Stimulated activated CD4-positive, alpha-beta T cell treated with anti-CD3 and anti-CD28 coated beads, Interleukin-2, amount 100 ng/mL, for 4 hours (primary cell): Measurements from ENCODE around the gene ERGIC2.
"Not testable (repeated sequence)": the region's sequence is repeated elsewhere in the genome, so short reads cannot be mapped to it uniquely, and the experiment has no call there.

ENCODE experiments used
- DNase-seq: peaks from one replicate; pipeline ENCODE4 v3.0.0-alpha.2; 2020; ENCODE audit warnings: low read depth

ERGIC2 gene, protein sequence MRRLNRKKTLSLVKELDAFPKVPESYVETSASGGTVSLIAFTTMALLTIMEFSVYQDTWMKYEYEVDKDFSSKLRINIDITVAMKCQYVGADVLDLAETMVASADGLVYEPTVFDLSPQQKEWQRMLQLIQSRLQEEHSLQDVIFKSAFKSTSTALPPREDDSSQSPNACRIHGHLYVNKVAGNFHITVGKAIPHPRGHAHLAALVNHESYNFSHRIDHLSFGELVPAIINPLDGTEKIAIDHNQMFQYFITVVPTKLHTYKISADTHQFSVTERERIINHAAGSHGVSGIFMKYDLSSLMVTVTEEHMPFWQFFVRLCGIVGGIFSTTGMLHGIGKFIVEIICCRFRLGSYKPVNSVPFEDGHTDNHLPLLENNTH

DNA sequence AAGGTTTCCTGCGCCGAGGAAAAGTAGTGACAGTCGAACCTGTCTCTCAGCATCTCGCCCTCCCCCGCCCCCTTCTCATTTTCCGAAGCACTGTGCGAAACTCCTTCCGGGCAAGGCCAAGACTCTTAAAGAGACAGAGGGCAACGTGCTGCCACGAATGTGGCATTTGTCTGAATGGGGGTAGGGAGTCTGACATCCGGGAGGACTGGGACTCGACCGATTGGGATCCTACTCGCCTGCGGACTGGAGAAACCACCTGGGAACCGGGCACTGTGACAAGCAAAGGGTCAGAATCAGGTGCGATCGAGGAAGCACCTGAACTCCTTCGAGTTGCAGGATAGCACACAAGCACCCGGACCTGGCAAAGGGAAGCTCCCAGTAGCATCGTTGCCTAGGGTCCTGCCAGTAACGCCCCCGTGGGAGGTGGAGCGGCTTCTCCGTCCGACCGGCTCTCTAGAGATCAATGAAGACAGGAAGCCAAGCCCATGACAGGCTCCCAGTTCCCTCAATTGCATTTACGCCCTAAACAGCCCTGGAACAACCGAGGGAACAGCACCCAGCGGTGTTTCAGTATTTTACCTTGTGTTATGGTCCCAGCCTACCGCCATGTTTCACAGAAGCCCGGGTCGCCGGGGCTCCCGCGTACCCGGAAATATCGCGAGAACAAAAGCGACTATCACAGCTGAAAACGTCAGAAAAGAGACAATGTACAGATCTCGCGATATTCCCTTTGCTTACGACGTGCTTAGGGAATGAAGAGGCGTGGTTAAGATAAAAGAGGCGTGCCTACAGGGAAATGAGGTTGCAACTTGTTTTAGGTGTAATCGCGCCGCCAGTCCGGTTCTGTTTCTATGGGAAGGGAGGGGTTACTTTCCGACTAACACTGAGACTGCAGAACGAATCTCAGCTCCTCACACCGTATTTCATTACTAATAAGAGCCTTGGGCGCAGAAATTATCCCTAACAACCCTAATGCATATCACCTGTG lies at the start of gene ERGIC2:
ERGIC2 (minus strand) TSS at position 637 of the 988 bp plus-strand sequence. CDS start 9,539 bp downstream, outside the sequence.
- DNase-seq = peak; percentile 87

DNA sequence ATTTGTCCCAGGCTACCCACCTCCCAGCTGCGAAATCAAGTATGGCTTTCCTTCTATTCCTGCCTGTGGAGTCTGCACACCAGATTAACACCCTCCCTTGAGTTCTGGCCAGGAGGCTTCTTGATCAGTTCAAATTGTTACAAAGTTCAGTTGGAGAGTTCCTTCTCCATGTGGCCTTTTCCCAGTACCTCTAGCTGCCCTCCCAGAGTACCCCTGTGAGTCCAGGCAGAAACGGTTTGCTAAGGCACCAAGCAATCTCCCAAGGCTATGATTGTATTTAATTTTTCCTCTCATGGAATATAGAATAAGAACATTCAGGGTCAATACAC lies 49.7 kb upstream of the ERGIC2 start:
- DNase-seq = no peak

GRCh38 chr12:29429999-29430715 lies 49.2 kb upstream of the ERGIC2 start:
- DNase-seq = no peak

DNA sequence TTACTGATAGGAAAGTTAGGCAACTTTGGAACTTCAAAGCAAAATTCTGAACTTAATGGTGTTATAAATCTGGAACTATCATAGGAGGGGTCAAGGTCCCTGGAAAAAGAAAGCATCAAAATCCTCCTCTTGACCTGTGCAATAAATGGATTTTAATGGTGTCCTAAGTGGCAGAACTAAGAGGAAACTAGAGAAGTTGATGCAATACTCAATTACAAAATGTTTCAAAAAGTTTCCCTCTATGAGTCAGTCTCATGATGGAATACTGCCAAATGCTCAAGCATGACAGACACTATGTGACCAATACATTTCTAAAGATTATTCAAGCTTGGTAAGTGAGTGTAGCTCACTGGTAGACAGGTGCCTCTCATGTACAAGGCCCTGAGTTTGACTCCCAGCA lies 47.7 kb upstream of the ERGIC2 start:
- no peak for DNase-seq

GRCh38 chr12:29427964-29428363 lies 47.0 kb upstream of the ERGIC2 start:
- DNase-seq = no peak

- DNase-seq = no peak
Measured at GRCh38 chr12:29426498-29426897, 45.5 kb upstream of the ERGIC2 start.

DNA sequence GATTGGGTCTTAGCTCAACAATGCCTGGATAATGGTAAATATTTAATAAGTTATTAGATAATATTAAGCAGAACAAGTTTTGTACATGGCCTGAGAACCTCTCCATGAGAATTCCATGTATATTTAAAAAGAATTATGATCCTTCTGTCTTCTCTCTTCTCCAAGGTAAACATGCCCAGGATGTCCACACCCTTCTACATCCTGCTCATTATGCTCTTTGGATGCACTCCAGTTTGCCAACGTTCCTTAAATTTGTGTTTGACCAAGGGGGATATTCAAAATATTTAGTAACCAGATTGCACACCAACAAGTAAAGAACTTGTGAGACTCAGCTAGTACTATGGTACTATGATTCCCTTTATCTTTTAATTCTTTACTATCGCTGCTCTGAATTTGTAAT lies 44.8 kb upstream of the ERGIC2 start:
- no peak for DNase-seq

GRCh38 chr12:29416748-29417147 lies 35.8 kb upstream of the ERGIC2 start:
- no peak for DNase-seq

- no peak for DNase-seq
Measured at GRCh38 chr12:29415111-29415510, 34.1 kb upstream of the ERGIC2 start.

DNA sequence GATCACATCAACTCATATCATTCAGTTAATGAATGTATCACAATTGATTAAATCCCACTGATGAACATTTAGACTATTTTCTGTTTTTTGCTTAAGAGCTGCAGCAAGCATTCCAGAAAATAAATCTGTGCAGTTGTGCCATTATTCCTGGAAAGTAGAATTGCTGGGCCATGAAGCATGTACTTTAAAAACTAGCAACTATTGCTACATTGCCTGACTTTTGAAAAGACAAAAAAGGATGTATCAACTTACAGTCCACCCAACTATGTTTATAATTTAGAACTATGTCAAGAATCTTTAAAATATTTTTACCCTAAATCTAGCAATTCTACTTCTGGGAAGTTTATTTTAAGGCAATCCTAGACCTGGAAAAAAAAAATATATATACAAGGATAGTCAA lies 33.4 kb upstream of the ERGIC2 start:
- DNase-seq = no peak

GRCh38 chr12:29405561-29405960 lies 24.6 kb upstream of the ERGIC2 start:
- DNase-seq = no peak

DNA sequence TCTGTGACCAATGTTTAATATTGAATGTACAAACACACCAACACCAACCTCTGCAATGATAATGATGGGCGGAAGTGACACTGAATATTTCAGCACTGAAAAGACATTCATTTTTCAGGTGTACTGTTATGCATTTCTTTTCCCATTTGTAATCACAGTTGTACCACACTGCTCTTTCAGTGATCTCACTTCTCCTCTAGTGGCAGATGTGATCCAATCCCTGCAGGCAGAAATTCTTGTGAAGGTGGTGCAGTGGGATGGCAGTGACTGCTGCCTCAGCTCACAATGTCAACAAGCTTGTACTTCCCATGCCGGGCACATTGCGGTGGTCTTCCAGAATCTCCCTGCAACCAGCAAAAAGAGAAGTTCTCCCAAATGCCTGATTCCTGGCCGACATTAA lies 23.0 kb upstream of the ERGIC2 start:
- no peak for DNase-seq

GRCh38 chr12:29402437-29402836 lies 21.5 kb upstream of the ERGIC2 start:
- DNase-seq = no peak

DNA sequence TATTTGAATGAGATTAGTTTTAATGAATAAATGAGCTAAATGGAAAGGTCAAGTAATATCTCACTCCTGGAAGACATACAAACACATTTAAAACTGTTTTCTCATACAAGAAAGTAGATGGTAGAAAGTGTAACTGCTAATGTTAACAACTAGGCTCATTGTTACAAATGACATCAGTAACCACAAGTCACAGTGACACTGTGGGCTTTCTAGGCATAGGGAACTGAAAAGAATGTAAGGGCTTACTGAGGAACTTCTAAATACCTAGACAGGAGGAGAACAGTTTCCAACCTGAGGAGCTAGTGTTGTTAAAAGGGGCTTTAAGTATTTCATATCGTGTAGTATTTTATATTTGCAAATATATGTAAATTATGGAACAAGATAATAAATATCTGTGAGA lies 17.5 kb upstream of the ERGIC2 start:
- no peak for DNase-seq

DNA sequence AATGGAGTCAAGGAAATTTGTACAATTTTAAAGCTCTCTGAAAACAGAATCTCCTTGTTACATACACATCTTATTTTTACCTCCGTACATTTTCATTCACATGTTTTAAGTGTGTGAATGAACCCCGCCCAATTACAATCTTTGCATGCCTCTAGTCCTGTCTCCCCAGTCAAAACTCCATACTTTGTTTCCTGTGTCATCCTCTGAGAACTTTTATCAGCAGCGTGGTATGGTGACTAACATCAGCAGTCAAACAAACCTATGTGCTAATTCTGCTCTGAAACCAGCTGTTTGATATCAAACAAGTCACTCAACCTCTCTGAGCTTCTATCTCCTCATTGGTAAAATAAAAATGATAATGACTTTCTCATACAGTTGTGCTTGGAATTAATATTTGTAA lies 15.8 kb upstream of the ERGIC2 start:
- DNase-seq = no peak

DNA sequence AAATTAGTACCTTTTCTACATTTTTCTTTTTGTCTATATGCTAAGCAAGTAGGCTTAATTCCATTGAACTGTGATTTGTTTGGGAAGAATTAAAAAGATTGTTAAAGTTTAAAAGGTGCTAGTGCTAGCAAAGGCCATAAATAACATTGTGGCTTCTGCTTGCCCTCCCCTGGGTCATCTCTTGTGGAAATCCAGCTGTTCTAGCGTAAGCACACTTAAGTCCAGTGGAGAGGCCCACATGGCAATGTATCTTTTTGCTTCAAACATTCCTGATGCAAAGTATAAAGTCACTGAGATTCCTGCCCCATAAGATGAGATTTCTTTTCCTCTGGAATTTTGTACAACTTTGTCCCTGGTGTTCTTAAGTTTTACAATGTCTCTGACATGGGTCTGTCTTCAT lies 14.4 kb upstream of the ERGIC2 start:
- DNase-seq = no peak

- peak; percentile 38 for DNase-seq
Measured at GRCh38 chr12:29390419-29390818, 9.4 kb upstream of the ERGIC2 start.

GRCh38 chr12:29389295-29389919 lies 8.4 kb upstream of the ERGIC2 start:
- DNase-seq = no peak

GRCh38 chr12:29386084-29386680 lies 5.2 kb upstream of the ERGIC2 start:
- DNase-seq = not testable (repeated sequence)

- DNase-seq = not testable (repeated sequence)
Measured at GRCh38 chr12:29385194-29385593, 4.2 kb upstream of the ERGIC2 start.

- no peak for DNase-seq
Measured at GRCh38 chr12:29382251-29382650, 1.3 kb upstream of the ERGIC2 start.

DNA sequence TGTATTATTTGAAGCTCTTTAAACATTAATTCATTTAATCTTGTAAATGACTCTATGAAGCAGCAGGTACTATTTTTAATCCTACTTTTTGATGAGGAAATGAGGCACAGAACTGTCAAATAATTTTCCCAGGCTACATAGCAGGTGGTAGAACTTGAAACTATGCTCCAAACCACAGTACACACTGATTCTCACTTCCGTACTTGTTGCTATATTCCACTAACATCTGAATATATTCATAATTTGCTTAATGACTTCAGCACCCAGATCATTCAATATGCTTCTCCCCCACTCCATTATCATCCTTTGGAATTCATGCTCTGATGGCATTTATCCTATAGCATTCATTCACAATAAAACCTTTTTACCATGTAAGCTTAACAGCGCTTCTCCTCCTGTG lies 4.9 kb downstream of the ERGIC2 start:
- no peak for DNase-seq
